GM12892 (cell line): ENCODE data around the gene C20orf144.

Source experiments
- POLR2A ChIP-seq: IDR thresholded peaks from 2 replicates; pipeline ENCODE4 v1.6.1; 2011; ENCODE audit warnings: low read depth, low read length, control low read depth
- POLR2AphosphoS5 ChIP-seq: IDR thresholded peaks from 2 replicates; pipeline ENCODE4 v1.6.1; 2011; ENCODE audit warnings: low read depth, low read length, control low read depth

DNA sequence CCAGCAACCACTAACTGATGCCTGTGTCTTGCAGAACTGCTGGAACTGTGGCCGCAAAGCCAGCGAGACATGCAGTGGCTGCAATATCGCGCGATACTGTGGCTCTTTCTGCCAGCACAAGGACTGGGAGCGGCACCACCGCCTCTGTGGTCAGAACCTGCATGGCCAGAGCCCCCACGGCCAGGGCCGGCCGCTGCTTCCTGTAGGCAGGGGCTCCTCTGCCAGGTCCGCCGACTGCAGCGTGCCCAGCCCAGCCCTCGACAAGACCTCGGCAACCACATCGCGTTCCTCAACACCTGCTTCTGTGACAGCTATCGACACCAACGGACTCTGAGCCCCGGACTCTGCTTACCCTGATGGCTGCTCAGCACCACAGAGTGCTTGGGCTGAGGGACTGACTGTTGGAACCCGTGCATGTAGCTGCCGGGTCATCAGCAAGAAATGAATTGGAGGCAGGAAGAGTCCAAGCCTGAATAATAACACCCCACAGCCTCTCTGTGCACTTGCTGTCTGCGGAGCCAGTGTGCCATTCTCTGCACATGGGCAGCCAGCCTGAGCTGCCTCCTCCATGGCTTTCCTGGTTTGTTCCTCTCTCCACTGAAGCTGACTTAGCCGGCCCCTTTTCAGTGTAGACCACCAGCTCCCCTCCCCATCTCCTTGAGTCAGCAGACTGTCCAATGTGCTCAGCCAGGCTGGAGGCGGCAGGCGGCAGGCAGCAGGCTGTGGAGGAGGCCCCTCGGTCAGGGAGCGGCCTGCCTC, 17.6 kb upstream of the C20orf144 start:
- TF ChIP-seq POLR2A, result no peak
- TF ChIP-seq POLR2AphosphoS5, result no peak
